ENCODE results near the gene ZFP69. TPM values are rescaled to one million over a fixed set of nuclear protein-coding genes. Genes with fewer than 3 reads are reported as not detected.

The ZFP69 gene
- total RNA-seq, 1 donor = 3.6 TPM

GRCh38 chr1:40535732-40536131, 58.6 kb downstream of the ZFP69 start:
- H3K36me3 ChIP-seq (ENCODE audit: insufficient read depth, low read length) = no peaks in the 10 kb centered on the region
- TF ChIP-seq CTCF (IDR thresholded peaks at IDR 0.05; ENCODE audit: extremely low read depth, low read depth, low read length) = no peak
- no peak for DNase-seq (ENCODE audit: insufficient read length, low spot score, missing footprints)
- H3K4me2 ChIP-seq (ENCODE audit: insufficient read depth, low read length) = no peak overlapping the region
- no peak overlapping the region for H3K4me3 ChIP-seq (ENCODE audit: insufficient read depth, low read length)
- H3K27ac ChIP-seq (ENCODE audit: low read depth, low read length) = no peak overlapping the region
- H2AFZ ChIP-seq (ENCODE audit: low read length) = no peak overlapping the region
- H3K27me3 ChIP-seq (ENCODE audit: insufficient read depth, low read length) = no peaks in the 10 kb centered on the region
- no peaks in the 10 kb centered on the region for H3K79me2 ChIP-seq (ENCODE audit: insufficient read depth, low read length)
- H4K20me1 ChIP-seq (ENCODE audit: insufficient read depth, low read length) = no peaks in the 10 kb centered on the region
- peaks cover 9% of the 10 kb centered on the region for H3K4me1 ChIP-seq (ENCODE audit: insufficient read depth, low read length)
- H3K9me3 ChIP-seq (ENCODE audit: low read depth, low read length) = no peaks in the 10 kb centered on the region

GRCh38 chr1:40539338-40539737, 62.2 kb downstream of the ZFP69 start:
- no peaks in the 10 kb centered on the region for H3K79me2 ChIP-seq (ENCODE audit: insufficient read depth, low read length)
- no peak overlapping the region for H3K4me3 ChIP-seq (ENCODE audit: insufficient read depth, low read length)
- H3K4me2 ChIP-seq (ENCODE audit: insufficient read depth, low read length) = no peak overlapping the region
- TF ChIP-seq CTCF (IDR thresholded peaks at IDR 0.05; ENCODE audit: extremely low read depth, low read depth, low read length) = no peak
- peaks cover 5% of the 10 kb centered on the region for H3K36me3 ChIP-seq (ENCODE audit: insufficient read depth, low read length)
- H3K4me1 ChIP-seq (ENCODE audit: insufficient read depth, low read length) = no peaks in the 10 kb centered on the region
- H3K27ac ChIP-seq (ENCODE audit: low read depth, low read length) = no peak overlapping the region
- no peak overlapping the region for H2AFZ ChIP-seq (ENCODE audit: low read length)
- no peak for DNase-seq (ENCODE audit: insufficient read length, low spot score, missing footprints)
- H3K9me3 ChIP-seq (ENCODE audit: low read depth, low read length) = no peaks in the 10 kb centered on the region
- H4K20me1 ChIP-seq (ENCODE audit: insufficient read depth, low read length) = no peaks in the 10 kb centered on the region
- no peaks in the 10 kb centered on the region for H3K27me3 ChIP-seq (ENCODE audit: insufficient read depth, low read length)

Other genes starting within 250 kb of the ZFP69 start
- not detected in 2 replicates for gene TMCO2, start 229.4 kb upstream of the ZFP69 start, total RNA-seq
- 72.4 and 77.2 TPM in 2 replicates for gene ZMPSTE24, start 219.1 kb upstream of the ZFP69 start, total RNA-seq
- 0.36 and 0.88 TPM in 2 replicates for gene COL9A2, start 160.0 kb upstream of the ZFP69 start, total RNA-seq
- 14.1 and 20.3 TPM in 2 replicates for gene SMAP2, start 103.6 kb upstream of the ZFP69 start, total RNA-seq
- 4.7 and 5.6 TPM in 2 replicates for gene ZFP69B, start 26.8 kb upstream of the ZFP69 start, total RNA-seq
- gene EXO5, start 31.5 kb downstream of the ZFP69 start, total RNA-seq = 10.0 and 12.3 TPM in 2 replicates
- gene ZNF684, start 54.3 kb downstream of the ZFP69 start, total RNA-seq = 3.6 and 3.8 TPM in 2 replicates
- gene RIMS3, start 188.4 kb downstream of the ZFP69 start, total RNA-seq = 3.5 and 6.2 TPM in 2 replicates
- 24.2 TPM in 2 replicates for gene NFYC, start 214.4 kb downstream of the ZFP69 start, total RNA-seq